Esophagus squamous epithelium (tissue), 5 donors: ENCODE measurements around the gene RCCD1. TPM values are rescaled to one million over a fixed set of nuclear protein-coding genes. Genes with fewer than 3 reads are reported as not detected.

ENCODE experiments used
- DNase-seq: peaks from one replicate; lab custom pipeline; 2025; lab: John Stamatoyannopoulos, UW
- H3K27ac ChIP-seq, 4 donors: fragments of 200-600 bp; sonication (generic); one replicate each; pipeline ENCODE4 v1.5.1; 2016 to 2019; ENCODE audit warnings: mild to moderate bottlenecking in 1 of 4
- H3K27me3 ChIP-seq, 4 donors: fragments of 200-600 bp; sonication (generic); 1 replicate in 3 of 4; 2 replicates in 1 of 4; pipeline versions ENCODE4 v1.5.1 to v1.6.0; 2017 to 2021; ENCODE audit warnings: antibody characterized with exemption in 1 of 4
- H3K36me3 ChIP-seq, 3 donors: fragments of 200-600 bp; sonication (generic); one replicate each; pipeline ENCODE4 v1.5.1; 2016 to 2019
- H3K4me1 ChIP-seq, 3 donors: fragments of 200-600 bp; sonication (generic); one replicate each; pipeline ENCODE4 v1.5.1; 2017 to 2019
- H3K4me3 ChIP-seq, 4 donors: fragments of 200-600 bp; sonication (generic); 1 replicate in 3 of 4; 2 replicates in 1 of 4; pipeline ENCODE4 v1.5.1; 2016 to 2019; ENCODE audit warnings: mild to moderate bottlenecking in 2 of 4, moderate library complexity in 1 of 4
- H3K9me3 ChIP-seq, 3 donors: fragments of 200-600 bp; sonication (generic); one replicate each; pipeline ENCODE4 v1.5.1; 2016 to 2019
- POLR2A ChIP-seq, 4 donors: fragments of 450-650 bp; IDR thresholded peaks; one replicate each; pipeline ENCODE4 v1.6.1; 2017; ENCODE audit warnings: antibody characterized with exemption in 4 of 4, mild to moderate bottlenecking in 4 of 4, moderate library complexity in 3 of 4
- WGBS, 2 donors: methylation state at CpG; one replicate each; pipeline ENCODE4 v1.1.5; 2018; 5-methylcytosine and 5-hydroxymethylcytosine counted together
- intact Hi-C: fragments of 100-400 bp; cut with DNase I; formaldehyde crosslinking; loops from one replicate; pipeline ENCODE4 v1.15.0; 2022
- total RNA-seq, 4 donors: library from RNA; depleted of rRNA; stranded (reverse); fragments of >200 nt; gene quantifications; one replicate each; pipeline ENCODE4 v1.1.0, GENCODE V29; 2016
- TF ChIP-seq, protein P1 (sequence below), 6 experiments: fragments of 450-650 bp in 4 of 6; fragments of 200-600 bp in 2 of 6; sonication (generic) in 2 of 6; IDR thresholded peaks; one replicate each; pipeline ENCODE4 v1.5.1; 2016 to 2019; ENCODE audit warnings: antibody characterized with exemption in 6 of 6, mild to moderate bottlenecking in 4 of 6, moderate library complexity in 4 of 6
- donor health status: DM: yes; HTN: yes; CAD: no.

Gene RCCD1
- total RNA-seq, 4 donors from 2014 or later, result 8.7 to 12.6 (median 9.8) TPM

DNA sequence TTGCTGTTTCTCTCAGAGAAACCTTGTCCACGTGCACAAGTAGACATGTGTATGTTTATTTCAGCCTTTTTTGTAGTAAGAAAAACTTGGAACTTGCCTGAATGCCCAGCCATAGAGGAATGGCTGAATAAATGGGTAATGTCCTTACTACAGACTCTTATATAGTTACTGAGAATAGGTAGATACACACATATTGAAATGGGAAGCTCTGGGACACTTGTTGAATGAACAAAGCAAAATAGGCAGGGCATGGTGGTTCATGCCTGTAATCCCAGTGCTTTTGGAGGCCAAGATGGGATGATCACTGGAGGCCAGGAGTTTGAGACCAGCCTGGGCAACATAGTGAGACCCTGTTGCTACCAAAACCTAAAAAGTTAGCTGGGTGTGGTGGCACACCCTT is 17.9 kb upstream of the RCCD1 start:
- 40 to 55% methylated on average over 1 of the region's 1 CpG for WGBS, 2 donors
- Histone ChIP-seq H3K9me3 (no peaks in the 10 kb centered on the region), H3K4me3 (no peak overlapping the region), H3K4me1 (peaks cover 20 to 54% (median 29%) of the 10 kb centered on the region in 3 donors), H3K27ac (no peak overlapping the region), H3K36me3 (peaks cover 22 to 53% (median 25%) of the 10 kb centered on the region in 3 donors), H3K27me3 (no peaks in the 10 kb centered on the region)
- intact Hi-C loops, result no loop called here
- DNase-seq, result no peak
- TF ChIP-seq, protein P1, sequence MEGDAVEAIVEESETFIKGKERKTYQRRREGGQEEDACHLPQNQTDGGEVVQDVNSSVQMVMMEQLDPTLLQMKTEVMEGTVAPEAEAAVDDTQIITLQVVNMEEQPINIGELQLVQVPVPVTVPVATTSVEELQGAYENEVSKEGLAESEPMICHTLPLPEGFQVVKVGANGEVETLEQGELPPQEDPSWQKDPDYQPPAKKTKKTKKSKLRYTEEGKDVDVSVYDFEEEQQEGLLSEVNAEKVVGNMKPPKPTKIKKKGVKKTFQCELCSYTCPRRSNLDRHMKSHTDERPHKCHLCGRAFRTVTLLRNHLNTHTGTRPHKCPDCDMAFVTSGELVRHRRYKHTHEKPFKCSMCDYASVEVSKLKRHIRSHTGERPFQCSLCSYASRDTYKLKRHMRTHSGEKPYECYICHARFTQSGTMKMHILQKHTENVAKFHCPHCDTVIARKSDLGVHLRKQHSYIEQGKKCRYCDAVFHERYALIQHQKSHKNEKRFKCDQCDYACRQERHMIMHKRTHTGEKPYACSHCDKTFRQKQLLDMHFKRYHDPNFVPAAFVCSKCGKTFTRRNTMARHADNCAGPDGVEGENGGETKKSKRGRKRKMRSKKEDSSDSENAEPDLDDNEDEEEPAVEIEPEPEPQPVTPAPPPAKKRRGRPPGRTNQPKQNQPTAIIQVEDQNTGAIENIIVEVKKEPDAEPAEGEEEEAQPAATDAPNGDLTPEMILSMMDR (IDR thresholded peaks at IDR 0.05), result no peak
- TF ChIP-seq POLR2A (IDR thresholded peaks at IDR 0.05), result no peak

- Histone ChIP-seq H3K4me3 (no peak overlapping the region), H3K27ac (no peak overlapping the region), H3K9me3 (no peaks in the 10 kb centered on the region), H3K27me3 (no peaks in the 10 kb centered on the region), H3K36me3 (peaks cover 35 to 67% (median 38%) of the 10 kb centered on the region in 3 donors), H3K4me1 (peaks cover 20 to 41% (median 26%) of the 10 kb centered on the region in 3 donors)
- intact Hi-C loops, result no loop called here
- no peak for TF ChIP-seq POLR2A (IDR thresholded peaks at IDR 0.05)
- TF ChIP-seq, protein P1 (IDR thresholded peaks at IDR 0.05), result no peak
- DNase-seq, result no peak
- WGBS, 2 donors, result 86 to 92% methylated on average over 5 of the region's 5 CpGs
Observed at GRCh38 chr15:90938261-90938660, 16.4 kb upstream of the RCCD1 start.

- intact Hi-C loops, result no loop called here
- no peak for TF ChIP-seq POLR2A (IDR thresholded peaks at IDR 0.05)
- TF ChIP-seq, protein P1 (IDR thresholded peaks at IDR 0.05), result no peak
- H3K36me3 ChIP-seq, result peaks cover 48 to 82% (median 52%) of the 10 kb centered on the region in 3 donors
Observed at GRCh38 chr15:90939756-90940155, 14.9 kb upstream of the RCCD1 start.

GRCh38 chr15:90941038-90941437 is 13.6 kb upstream of the RCCD1 start:
- no peak for DNase-seq
- Histone ChIP-seq H3K27me3 (no peaks in the 10 kb centered on the region), H3K4me3 (no peak overlapping the region), H3K36me3 (peaks cover 52 to 95% (median 62%) of the 10 kb centered on the region in 3 donors), H3K4me1 (peaks cover 5 to 17% (median 10%) of the 10 kb centered on the region in 3 donors), H3K27ac (no peak overlapping the region), H3K9me3 (no peaks in the 10 kb centered on the region)
- intact Hi-C loops, result no loop called here
- WGBS, 2 donors, result 79 to 92% methylated on average over 4 of the region's 4 CpGs
- TF ChIP-seq, protein P1 (IDR thresholded peaks at IDR 0.05), result no peak

More at GRCh38 chr15:90939756-90940155, 14.9 kb upstream of the RCCD1 start:
- no peak overlapping the region for H3K4me3 ChIP-seq
- no peaks in the 10 kb centered on the region for H3K9me3 ChIP-seq
- no peak overlapping the region for H3K27ac ChIP-seq
- H3K27me3 ChIP-seq, result no peaks in the 10 kb centered on the region
- 78 to 82% methylated on average over 3 to 5 of the region's 7 CpGs for WGBS, 2 donors
- no peak for DNase-seq
- peaks cover 12 to 26% (median 14%) of the 10 kb centered on the region in 3 donors for H3K4me1 ChIP-seq

DNA sequence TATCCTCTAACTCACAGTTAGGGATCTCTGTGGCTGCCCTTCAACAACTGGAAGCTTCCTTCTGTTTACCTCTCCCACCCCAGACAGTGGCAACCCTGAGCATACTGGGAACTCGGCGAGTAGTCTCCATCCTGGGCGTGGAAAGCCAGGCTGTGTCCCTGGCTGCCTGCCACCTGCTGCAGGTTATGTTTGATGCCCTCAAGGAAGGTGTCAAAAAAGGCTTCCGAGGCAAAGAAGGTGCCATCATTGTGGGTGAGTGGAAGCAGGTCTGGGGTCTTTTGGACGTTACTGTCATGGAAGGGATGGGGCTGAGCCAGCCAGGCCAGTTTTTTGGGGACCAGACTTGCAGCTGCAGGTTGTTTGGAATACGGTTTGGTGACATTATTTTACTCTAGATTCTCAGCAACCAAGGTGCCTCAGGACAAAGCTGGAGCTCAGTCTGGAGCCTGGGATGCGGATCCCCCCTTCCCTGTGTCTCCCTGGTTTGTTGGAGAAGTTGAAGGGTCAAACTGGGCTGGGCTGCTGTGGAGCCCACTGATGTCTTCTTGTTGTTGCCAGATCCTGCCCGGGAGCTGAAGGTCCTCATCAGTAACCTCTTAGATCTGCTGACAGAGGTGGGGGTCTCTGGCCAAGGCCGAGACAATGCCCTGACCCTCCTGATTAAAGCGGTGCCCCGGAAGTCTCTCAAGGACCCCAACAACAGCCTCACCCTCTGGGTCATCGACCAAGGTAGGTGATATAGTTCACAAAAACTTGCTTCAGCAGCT is 12.1 kb upstream of the RCCD1 start:
- H3K36me3 ChIP-seq, result peaks cover 62 to 100% (median 75%) of the 10 kb centered on the region in 3 donors
- 65 to 83% methylated on average over 3 to 7 of the region's 12 CpGs for WGBS, 2 donors
- H3K27me3 ChIP-seq, result no peaks in the 10 kb centered on the region
- H3K9me3 ChIP-seq, result no peaks in the 10 kb centered on the region
- TF ChIP-seq POLR2A (IDR thresholded peaks at IDR 0.05), result no peak
- TF ChIP-seq, protein P1 (IDR thresholded peaks at IDR 0.05), result no peak
- peaks cover 0 to 2% (median 0%) of the 10 kb centered on the region in 3 donors for H3K4me1 ChIP-seq
- H3K27ac ChIP-seq, result no peak overlapping the region
- DNase-seq, result no peak
- H3K4me3 ChIP-seq, result no peak overlapping the region
- intact Hi-C loops, result no loop called here
